Dedifferentiated amniotic fluid mesenchymal stem cell (primary cell): ENCODE results near the gene MDM1.

ENCODE experiments used
- DNase-seq: peaks from one replicate; pipeline ENCODE4 v3.0.0-alpha.2; 2016; ENCODE audit errors: extremely low spot score

The MDM1 gene, protein sequence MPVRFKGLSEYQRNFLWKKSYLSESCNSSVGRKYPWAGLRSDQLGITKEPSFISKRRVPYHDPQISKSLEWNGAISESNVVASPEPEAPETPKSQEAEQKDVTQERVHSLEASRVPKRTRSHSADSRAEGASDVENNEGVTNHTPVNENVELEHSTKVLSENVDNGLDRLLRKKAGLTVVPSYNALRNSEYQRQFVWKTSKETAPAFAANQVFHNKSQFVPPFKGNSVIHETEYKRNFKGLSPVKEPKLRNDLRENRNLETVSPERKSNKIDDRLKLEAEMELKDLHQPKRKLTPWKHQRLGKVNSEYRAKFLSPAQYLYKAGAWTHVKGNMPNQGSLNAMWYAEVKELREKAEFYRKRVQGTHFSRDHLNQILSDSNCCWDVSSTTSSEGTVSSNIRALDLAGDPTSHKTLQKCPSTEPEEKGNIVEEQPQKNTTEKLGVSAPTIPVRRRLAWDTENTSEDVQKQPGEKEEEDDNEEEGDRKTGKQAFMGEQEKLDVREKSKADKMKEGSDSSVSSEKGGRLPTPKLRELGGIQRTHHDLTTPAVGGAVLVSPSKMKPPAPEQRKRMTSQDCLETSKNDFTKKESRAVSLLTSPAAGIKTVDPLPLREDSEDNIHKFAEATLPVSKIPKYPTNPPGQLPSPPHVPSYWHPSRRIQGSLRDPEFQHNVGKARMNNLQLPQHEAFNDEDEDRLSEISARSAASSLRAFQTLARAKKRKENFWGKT

DNA sequence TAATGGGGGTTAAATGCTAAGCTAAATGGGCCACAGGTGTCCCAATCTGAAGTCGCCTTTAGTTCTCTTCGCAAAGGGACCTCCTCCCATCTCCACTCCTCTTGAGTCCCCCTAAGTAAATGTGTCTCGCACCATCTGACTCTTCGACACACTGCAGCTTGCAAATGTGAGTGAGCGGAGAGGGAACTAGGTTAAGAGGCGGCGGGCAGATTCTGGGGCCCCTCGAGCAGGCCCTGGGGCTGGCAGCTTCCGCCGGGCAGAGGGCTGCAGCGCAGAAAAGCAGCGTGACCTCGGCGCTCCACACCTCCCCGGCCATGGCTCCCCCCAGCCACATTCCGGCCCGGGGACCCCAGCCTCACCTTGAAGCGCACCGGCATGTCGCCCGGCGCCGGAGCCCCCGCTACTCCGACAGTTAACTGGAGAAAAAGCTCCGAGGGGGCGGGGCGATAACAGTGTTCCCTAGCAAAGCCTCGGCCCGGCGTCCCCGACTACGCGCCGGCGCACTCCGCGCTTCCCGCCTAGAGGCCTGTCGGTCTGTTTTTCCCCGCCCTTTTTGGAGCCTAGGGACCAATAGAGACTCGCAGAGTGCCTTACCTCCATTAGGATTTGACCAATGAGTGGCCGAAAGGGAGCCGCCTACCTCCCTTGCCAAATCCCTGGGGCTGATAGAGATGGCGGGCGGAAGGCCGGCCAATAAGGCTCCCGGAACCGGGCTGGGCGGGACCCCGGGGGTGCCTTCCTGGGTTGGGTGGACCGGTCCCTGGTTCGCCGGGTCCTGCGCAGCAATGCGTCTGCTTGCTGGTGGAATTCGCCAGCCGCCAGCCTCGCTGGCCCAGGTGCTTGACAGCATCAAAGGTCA lies at the start of gene MDM1:
TSS of gene MDM1 (minus strand) at position 494 of the 859 bp plus-strand sequence. CDS start at position 377, 117 bp downstream.
- DNase-seq, result peak; percentile 99

DNA sequence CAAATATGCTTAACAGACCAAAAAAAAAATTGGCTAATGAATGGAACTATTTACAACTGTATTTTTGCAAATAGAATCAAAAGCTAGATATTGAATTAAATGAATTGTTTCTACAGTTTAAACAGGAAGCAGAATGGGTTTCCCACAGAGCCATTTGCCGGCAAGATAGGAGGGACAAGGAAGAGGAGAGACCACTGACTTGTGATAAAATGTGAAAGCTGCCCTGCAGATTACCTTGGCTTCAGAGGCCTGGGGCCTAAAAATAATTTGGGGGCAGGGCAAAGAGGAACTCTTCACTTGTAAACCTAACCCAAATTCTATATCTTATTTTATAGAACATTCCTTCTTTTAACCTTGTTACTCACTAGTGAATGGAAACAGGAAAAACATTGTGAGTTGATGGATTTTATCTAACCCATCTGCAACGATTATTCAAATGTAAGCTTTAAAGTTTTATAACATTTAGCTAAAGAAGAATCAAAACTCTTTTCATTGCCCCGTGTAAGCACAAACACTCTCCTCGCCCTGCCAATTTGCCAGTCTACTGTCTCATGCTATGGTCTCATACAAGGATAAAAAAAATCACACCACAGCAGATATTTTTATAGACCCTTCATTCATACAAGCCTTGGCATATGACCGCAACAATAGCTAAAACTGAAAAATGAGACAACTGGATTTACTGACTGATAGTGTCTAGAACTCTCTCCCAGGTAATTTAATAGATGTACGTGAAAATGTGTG lies 49.5 kb upstream of the MDM1 start:
- DNase-seq, result no peak

DNA sequence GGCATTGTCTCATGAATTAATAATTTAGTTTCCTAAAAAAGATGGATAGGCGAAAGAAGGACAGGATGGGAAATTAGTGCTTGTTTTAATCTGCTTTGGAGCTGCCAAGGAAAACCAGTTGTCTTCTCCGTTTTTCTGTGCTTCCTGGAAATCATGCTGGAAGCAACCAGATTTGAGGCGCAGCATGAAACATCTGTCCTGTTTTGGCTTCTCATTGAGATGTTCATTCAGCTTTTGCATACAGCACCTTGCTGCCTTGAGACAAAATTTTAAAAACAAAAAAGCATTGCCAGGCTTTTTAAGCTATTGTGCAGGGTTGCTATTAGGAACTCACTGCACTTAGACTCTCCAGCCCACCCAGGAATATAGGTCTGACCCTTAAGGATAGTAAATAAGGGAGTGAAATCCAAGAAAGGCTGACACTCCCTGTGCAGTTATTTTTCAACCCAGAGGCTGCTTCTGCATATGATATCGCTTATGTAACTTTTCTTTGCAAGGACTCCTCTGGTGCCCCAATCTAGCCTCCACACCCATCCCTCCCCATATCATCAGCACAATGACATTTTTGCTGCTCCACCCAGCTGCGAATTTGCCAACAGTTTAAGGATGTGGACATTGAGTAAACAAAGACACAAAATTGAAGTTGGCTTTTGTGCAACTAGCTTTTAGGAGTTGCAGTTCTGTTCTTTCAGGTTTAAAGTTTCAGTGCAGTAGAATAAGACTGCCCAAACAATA lies 46.9 kb upstream of the MDM1 start:
- DNase-seq, result peak; percentile 83

GRCh38 chr12:68377881-68378280 lies 45.7 kb upstream of the MDM1 start:
- DNase-seq, result no peak

DNA sequence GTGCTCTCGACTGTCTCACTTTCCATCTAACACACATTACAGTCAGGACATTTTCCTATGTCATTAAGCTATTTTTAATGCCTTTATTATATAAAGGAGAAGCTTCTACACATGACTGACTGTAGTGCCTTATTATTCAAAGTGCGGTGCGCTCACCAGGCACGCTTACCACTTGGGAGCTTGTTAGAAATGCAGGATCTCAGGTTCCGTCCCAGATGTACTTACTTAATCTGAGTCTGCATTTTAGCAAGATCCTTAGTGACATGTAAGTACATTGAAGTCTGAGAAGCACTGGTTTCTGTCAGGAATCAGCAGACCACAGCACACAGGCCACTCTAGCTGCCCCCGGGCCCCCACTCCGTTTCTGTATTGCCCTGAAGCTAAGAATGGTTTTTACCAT lies 44.7 kb upstream of the MDM1 start:
- no peak for DNase-seq

- no peak for DNase-seq
These were observed 43.9 kb upstream of the MDM1 start for GRCh38 chr12:68375756-68376695.

- DNase-seq, result no peak
These were observed 42.3 kb upstream of the MDM1 start for GRCh38 chr12:68374307-68374982.

GRCh38 chr12:68370667-68371066 lies 38.5 kb upstream of the MDM1 start:
- DNase-seq, result no peak

DNA sequence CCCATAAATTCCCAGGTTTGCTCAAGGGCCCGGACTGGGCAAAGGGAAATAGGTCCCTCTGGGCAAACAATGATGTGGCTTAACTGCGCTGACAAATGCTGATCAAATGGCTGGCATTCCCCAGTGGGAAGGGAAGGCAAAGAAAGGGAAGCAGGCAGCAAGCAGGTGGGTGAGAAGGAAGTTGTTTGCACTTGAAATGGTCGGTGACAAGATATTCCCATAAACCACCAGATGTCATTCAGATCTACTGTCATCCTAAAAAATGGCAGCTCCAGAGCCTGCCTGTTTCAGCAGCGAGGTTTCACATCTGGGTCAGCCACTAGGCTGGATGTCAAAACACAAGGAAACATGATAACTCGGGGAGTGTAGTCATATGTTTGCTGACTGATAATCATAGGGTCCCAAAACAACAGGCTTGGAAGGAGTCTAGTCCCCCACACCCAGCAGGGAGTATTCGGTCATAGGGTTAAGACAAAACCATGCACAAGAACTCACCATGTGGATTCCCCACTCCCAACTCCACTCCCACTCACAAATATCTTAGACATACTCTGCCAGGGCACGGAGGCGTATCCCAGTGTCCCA lies 37.9 kb upstream of the MDM1 start:
- no peak for DNase-seq

- no peak for DNase-seq
These were observed 36.2 kb upstream of the MDM1 start for GRCh38 chr12:68368327-68368726.

DNA sequence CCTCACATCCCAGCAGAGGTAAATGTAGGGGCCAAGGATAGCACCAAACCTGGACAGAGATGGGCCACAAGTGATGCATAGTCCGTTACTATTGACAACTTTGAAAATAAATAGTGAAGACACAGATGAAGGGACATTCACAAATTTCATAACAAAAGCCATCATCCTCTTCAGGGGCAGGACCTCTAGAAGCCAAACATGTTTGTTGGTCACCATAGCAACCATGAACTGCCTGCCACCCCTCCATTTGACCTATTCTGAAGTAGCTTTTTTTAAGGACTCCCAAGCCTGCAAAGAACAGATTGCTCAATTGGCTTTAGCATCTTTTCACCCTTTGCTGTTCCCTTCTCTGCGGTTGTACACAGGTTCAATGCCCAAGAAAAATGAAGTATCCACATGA lies 35.7 kb upstream of the MDM1 start:
- no peak for DNase-seq

GRCh38 chr12:68367116-68367515 lies 35.0 kb upstream of the MDM1 start:
- no peak for DNase-seq

- peak; percentile 95 for DNase-seq
These were observed 32.9 kb upstream of the MDM1 start for GRCh38 chr12:68364893-68365725.

- DNase-seq, result no peak
These were observed 32.2 kb upstream of the MDM1 start for GRCh38 chr12:68364328-68364727.

- no peak for DNase-seq
These were observed 29.8 kb upstream of the MDM1 start for GRCh38 chr12:68361953-68362352.

- peak; percentile 68 for DNase-seq
These were observed 27.5 kb upstream of the MDM1 start for GRCh38 chr12:68359674-68360073.

DNA sequence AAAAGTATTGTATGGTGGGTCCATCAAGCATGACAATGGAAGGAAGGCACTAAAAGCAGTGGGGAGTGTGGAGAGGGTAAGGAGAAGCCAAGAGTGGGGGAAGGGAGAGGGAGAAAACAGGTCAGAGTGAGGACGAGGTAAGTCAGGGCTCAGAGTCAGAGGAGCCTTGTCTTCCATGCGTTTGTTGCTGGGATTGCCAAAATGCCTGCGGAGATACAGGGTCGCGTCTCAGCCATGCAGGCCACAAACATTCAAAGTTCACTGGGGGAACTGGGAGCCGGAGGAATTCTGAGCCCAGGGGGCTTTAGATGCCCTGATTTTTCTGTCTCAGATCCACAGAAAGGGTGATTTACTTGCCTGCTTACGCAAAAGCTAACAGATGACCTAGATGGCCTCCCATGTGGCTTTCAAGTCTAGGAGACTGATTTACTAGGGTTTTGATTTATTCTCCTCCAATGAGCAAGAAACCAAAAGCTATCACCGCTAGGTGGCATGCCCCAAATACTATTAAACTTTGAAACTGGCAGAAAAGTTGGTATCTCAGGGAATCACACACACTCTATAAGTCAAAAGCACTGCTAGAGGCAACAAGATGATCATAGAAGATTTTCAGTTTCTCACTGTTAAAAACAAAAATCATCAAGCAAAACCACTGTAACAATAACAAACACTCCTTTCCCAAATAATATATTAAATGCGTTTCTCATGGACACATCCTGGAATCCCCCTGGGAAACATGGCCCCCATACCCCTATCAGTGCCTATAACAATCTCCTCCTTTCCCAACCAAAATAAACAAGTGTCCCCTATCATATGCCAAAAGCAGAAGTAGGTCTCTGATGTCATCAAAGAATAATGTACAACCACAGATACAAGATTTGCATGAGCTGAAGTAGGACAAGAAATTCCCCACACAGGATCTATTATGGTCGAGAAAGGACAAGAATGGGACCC lies 26.6 kb upstream of the MDM1 start:
- DNase-seq, result peak; percentile 93
